ENCODE measurements around the gene HSPB1.

Gene HSPB1

DNA sequence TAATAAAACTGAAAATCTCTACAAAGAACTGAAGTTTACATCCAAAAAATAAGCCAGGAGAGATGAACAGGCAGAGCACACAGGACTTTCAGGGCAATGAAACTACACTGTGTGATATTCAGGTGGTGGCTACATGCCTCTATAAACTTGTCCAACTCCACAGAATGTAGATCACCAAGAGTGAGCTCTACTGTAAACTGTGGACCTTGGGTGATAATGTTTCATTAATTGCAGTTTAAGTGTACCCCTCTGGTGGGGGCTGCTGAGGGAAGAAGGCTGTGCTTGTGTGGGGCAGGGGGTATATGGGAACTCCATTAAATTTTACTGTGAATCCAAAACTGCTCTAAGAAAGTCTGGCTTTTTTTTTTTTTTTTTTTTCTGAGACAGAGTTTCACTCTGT is 33.6 kb downstream of the HSPB1 start:
- no peak for DNase-seq

DNA sequence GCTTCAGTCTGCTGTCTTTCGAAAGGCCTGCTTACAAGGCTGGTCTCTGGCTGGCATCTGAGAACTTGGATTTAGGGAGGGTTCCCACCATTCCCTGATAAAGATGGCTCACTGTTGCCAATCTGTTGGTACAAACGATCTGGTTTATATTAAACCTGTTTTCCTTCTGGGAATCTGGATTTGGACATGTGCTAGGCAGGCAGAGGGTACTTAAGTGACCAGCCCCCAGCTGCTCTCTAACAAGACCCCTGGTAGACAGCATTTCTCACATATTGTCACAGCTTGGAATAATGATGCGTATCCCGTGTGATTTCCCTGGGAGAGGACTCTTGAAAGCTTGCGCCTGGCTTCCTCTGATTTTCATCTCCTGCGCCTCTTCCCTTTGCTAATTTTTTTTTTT is 34.7 kb downstream of the HSPB1 start:
- no peak for DNase-seq

DNA sequence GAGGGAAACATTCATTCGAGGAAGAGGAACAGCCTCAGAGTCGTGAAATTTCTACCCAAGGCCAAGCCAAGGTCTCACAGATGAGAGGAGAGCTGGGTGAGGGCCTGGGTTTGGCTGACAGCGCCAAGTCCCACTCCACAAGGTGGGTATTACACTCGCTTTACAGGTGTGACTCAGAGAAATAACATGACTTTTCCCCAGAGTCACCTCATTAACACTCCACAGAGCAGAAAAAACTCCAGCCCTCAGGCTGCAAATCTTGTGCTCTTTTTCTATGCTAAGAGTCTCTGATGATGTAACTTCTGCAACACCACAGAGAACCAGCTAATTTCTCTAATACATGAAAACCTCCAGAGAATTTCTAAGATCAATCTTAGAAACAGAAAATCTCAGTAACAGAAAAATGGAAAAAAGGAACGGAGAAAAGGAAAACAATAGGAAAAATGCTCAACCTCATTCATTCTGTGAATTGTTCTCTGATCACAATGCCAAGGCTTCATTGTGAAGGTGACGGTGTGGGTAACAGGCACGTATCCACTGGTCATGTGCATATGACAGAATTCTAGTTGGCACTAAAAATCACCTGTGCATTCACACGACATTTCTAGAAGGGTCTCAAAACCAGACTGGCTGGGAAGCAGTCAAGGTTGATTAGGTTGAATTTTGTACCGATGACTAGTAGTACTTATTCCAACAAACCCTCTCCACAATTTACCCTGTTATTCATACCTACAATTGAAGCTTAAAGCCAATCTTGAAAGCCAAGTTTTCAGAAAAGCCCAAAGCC is 36.0 kb downstream of the HSPB1 start:
- DNase-seq = no peak

DNA sequence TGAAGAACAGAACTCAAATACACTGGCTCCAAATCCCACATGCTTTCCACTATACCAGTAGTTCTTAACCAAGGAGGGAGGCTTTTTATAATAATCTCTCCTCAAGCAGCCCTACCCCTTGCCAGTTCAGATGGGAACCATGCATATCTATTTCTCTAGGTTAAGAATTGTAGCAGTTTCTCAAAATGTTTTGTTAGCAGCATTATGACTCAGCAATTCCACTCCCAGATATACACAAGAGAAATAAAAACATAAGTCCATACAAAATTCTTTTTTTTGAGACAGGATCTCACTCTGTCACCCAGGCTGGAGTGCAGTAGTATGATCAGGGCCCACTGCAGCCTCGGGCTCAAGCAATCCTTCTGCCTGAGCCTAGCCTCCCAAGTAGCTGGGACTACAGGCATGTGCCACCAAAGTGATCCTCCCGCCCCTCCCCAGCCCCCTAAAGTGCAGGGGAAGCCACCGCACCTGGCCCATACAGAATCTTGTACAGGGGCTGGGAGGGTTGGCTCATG is 38.2 kb downstream of the HSPB1 start:
- no peak for DNase-seq

DNA sequence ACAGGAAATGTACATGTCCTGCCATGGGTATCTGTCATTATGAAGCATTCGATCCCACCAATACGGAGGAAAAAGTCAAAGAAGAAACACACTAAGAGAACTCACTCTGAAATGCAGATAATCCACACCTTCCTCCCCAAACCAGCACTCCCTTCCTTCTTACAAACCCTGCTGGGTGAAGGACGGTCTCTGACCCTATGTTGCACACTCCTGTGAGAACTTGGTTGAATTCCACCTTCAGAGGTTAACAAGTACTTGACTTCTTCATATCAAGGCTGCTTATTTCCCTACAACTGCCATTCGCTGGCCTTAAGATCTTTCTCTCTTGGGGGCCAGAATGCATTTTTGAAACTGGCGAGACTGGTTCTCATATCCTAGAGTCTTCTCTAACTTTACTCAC is 39.7 kb downstream of the HSPB1 start:
- DNase-seq = no peak

DNA sequence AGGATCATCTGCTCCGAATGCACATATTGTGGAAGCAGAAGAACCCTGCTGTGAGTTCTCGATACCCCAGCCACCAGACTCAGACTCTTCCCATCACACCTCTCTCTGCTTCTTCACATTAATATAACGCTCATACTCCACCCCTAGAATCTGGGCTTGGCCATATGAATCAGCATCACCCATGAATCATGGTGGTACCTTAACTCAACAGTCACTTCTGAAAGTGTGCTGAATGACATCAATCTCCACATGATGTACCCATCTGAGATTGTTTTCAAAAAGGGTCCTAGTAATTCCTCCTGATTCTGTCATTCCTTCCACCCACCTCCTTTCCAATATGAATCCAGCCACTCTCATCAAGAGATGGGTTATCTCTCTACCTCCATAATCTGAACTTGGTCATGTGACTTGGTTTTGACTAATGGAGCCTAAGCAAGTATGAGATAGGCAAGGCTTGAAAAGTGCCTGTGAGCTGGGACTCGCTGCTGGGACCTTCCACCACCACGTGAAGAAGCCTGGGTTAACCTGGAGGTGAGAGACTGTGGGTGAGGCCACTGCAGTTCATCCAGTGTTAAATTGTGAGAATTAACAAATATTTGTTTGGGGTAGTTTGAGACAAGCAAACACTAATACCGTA is 40.9 kb downstream of the HSPB1 start:
- no peak for DNase-seq

DNA sequence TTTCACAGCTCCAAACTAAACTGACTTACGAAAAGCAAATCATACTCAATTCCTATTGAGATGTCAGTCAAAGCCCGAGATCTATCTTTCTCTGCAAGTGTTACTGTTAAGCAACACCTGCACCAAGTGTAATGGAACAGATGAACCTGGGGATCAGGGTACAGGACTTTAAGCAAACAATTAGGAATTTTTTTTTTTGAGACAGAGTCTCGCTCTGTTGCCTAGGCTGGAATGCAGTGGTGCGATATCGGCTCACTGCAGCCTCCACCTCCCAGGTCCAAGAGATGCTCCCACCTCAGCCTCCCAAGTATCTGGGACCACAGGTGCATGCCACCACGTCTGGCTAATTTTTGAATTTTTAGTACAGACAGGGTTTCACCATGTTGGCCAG is 41.5 kb downstream of the HSPB1 start:
- no peak for DNase-seq

DNA sequence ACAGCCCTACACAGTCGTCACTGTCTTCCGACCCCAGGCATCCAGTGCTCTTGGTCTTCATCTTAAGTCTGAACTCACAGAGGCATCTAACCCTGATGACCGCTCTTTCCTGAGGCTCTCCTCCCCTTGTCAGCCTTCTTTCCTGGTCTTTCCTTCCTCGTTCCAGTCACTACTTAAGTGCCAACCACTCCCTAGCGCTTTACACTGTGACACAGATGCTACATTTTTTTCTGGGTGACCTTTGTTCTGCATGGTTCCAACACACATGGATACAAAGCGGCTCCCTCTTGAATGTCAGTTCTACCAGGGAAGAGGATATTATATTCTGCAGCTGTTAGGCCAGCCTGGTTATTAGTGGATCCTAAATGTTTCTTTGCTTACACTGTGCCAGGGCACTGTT is 43.6 kb downstream of the HSPB1 start:
- no peak for DNase-seq

DNA sequence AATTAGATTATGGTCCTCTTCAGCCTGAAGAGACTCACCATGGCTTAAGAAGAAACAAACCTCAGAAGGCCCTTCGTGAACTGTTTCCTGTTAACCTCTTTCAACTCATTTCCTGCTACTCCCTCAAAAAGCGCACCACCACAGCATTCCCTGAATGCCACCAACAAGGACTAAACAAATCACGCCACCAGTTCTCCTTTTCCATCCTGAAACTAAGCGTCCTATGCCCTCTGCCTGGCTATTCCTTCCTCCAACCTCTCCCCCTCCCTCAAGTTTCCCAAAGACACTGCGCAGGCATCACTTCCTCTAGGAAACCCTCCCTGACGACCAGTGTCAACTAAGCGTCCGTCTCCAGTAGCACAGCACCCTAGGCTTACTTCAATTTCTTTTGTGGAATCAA is 44.3 kb downstream of the HSPB1 start:
- no peak for DNase-seq

DNA sequence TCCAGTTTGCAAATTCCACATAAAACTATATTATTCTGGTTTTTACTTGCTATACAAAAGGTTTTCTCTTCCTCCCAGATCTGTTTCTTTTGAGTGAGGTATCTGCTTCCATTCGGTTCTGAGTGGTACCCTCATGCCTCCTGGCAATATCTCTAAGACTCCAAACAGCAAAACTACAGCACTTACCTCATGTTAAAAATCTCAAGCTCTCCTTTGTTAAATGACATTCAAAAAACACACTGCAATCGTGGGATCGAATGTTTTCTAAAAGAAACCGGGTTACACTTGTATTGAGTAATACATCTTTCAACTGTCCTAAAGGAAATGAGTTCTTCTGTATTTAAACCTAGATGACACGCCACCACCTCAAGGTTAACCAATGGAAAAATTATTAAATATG is 45.2 kb downstream of the HSPB1 start:
- no peak for DNase-seq

DNA sequence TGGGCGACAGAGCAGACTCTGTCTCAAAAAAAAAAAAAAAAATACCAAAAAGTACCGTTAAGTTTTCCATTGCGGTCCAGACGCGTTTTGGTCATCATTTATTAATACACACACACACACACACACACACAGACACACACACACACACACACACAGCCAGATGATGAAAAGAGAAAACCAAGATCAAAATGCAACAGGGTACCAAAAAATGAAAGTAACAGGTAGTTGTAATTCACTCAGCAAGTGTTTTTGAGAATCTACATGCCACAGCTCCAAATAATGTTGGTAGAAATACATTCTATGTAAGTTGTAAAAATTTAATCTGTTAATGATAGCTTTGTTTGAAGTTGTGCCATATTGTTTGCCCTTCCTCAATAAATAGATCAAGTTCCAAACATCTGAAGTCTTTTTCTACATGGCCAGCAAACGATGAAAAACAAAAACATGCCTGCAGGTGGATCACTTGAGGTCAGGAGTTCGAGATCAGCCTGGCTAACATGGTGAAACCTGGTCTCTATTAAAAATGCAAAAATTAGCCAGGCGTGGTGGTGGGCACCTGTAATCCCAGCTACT is 46.9 kb downstream of the HSPB1 start:
- no peak for DNase-seq

DNA sequence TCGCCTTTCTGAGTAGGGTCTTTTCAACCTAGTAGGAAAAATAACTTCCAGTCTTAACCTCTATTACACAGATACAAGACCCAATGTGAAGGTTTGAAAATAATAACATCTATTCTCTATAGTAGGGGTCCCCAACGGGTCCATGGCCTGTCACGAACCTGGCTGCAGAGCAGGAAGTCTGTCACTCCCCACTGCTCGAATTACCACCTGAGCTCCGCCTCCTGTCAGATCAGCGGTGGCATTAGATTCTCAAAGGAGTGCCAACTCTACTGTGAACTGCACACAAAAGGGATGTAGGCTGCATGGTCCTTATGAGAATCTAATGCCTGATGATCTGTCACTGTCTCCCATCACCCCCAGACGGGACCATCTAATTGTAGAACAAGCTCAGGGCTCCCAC is 48.9 kb downstream of the HSPB1 start:
- no peak for DNase-seq

DNA sequence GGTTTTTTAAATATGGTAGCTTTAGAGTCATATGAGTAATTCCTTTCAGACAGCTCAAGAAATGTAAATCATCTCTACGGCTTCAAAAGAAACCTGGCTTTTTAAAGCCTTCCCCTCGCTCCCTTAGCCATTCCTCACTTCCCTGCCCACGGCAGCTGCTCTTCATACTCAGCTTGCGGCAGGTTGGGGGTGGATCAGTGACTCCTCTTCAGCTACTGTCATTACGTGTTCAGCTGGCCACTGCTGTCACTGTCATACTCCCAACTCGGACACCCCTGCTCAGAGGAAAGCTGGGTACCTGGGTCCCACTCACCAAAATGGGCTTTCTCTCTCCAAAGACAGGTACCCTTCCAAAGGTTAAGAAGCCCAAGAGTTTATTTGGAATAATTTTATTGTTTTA is 49.7 kb downstream of the HSPB1 start:
- DNase-seq = no peak

DNA sequence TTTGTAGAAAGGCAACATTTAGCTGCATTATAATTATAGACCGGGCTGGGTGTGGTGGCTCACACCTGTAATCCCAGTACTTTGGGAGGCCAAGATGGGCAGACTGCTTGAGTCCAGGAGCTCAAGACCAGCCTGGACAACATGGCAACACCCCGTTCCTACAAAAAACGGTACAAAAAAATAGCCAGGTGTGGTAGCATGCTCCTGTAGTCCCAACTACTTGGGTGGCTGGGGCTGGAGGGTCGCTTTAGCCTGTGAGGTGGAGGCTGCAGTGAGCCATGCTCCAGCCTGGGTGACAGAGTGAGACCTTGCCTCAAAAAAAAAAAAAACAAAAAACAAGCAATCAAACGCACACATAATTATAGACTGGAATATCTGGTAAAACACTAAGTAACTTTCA is 51.3 kb downstream of the HSPB1 start:
- DNase-seq = no peak
